Measurements from ENCODE around the gene SLC22A4.

GRCh38 chr5:132267931-132268768 is 26.0 kb upstream of the SLC22A4 start:
- TF ChIP-seq EZH2phosphoT487 (IDR thresholded peaks at IDR 0.05; ENCODE audit: insufficient read depth, low read depth), result no peak
- TF ChIP-seq EZH2 (IDR thresholded peaks at IDR 0.05; ENCODE audit: insufficient read depth, poor library complexity, severe bottlenecking), result no peak

Data from GM23248 (cell line).